Activated T-helper 2 cell treated with anti-CD3 and anti-CD28 coated beads, Interferon-gamma antibody, Interleukin-2, Interleukin-4, amounts not matched to agents 10 μg/mL and 5 μg/mL and 100 μg/mL, durations not matched to agents 14 hours and 24 hours and 36 hours (primary cell): ENCODE measurements around the gene CNNM3. TPM values are rescaled to one million over a fixed set of nuclear protein-coding genes. Genes with fewer than 3 reads are reported as not detected.
"Not testable (repeated sequence)": the region's sequence is repeated elsewhere in the genome, so short reads cannot be mapped to it uniquely, and the experiment has no call there.

Experiments used
- DNase-seq: peaks from one replicate; pipeline ENCODE4 v3.0.0; 2021; ENCODE audit warnings: low spot score
- H3K27ac Mint-ChIP-seq: one replicate; pipeline ENCODE4 v1.8.0; 2021; ENCODE audit warnings: mixed read lengths
- H3K27me3 Mint-ChIP-seq: one replicate; pipeline ENCODE4 v1.8.0; 2021; ENCODE audit warnings: low read depth, mixed read lengths
- H3K36me3 Mint-ChIP-seq: one replicate; pipeline ENCODE4 v1.8.0; 2021; ENCODE audit warnings: low read depth, mixed read lengths
- H3K4me1 Mint-ChIP-seq: one replicate; pipeline ENCODE4 v1.8.0; 2021; ENCODE audit warnings: low read depth, mixed read lengths
- H3K4me3 Mint-ChIP-seq: one replicate; pipeline ENCODE4 v1.8.0; 2021; ENCODE audit warnings: low read depth, mild to moderate bottlenecking, moderate library complexity, mixed read lengths
- H3K9me3 Mint-ChIP-seq: one replicate; pipeline ENCODE4 v1.8.0; 2021; ENCODE audit warnings: mixed read lengths
- intact Hi-C: fragments of 100-400 bp; cut with micrococcal nuclease; formaldehyde crosslinking; loops from one replicate; pipeline ENCODE4 v1.15.1; 2023
- total RNA-seq: library from RNA; stranded (reverse); gene quantifications from 2 replicates; pipeline ENCODE4 v1.2.3, GENCODE V29; 2022

CNNM3 gene
- total RNA-seq, 1 donor from 2014 or later = 30.4 TPM

DNA sequence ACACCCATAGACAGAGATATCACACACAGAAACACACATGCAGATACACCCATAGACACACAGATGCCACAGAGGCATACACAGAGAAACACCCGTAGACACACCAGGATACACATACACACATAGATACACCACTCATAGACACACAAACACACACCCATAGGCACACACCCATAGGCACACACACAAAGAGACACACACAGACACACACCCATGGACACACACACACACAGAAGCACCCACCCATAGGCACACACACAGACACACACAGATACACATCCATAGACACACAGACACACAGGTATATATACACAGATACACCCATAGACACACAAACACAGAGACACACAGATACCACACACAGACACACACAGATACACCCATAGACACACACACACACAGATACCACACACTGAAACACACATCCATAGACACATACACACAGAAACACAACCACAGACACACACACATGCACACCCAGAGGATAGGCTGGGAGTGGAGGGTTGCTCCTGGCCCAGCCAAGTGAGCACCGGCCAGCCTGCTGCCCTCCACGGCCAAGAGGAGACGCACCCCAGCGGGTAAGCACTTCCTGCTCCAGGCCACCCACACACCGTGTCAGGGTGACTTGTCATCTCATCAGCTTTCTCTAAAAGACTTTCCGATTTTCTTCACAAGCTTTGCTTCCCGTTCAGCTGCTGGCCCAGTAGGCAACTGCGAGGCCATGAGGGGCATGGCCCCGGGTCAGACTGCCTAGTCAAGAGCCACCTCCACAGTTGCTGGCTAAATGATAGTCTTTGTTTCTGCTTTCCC is 14.1 kb upstream of the CNNM3 start:
- no peak for DNase-seq
- Mint-ChIP-seq H3K4me3 (no peak overlapping the region), H3K9me3 (no peaks in the 10 kb centered on the region), H3K36me3 (peaks cover 4% of the 10 kb centered on the region), H3K4me1 (peaks cover 8% of the 10 kb centered on the region), H3K27me3 (no peaks in the 10 kb centered on the region), H3K27ac (no peak overlapping the region)
- intact Hi-C loops = loop anchor here (5.0 kb wide), 2 partner anchors 40 to 165 kb away; partner anchors contain the start of genes CNNM4 and KANSL3

DNA sequence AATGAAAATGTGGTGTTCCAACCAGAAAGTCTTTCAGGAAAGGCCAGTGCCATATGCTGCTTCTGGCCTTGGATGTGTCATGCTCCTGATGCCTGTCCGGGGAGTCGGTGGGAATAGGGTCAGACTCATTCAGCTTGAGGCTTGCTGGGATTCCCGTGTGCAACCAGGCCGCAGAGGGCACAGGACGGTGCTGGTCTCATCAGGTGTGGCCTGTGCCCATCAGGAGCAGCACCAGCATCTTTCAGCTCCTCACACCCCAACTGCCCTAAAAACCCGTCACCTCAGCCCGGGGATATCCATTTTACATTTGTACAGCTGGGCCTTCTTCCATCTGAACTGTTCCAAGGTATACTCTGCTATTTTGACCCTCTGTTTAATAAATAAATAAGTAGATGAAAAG is 13.3 kb upstream of the CNNM3 start:
- Mint-ChIP-seq H3K9me3 (no peaks in the 10 kb centered on the region), H3K36me3 (peaks cover 4% of the 10 kb centered on the region), H3K27me3 (no peaks in the 10 kb centered on the region), H3K4me3 (no peak overlapping the region), H3K4me1 (peaks cover 9% of the 10 kb centered on the region), H3K27ac (no peak overlapping the region)
- DNase-seq = no peak
- intact Hi-C loops = loop anchor here (5.0 kb wide), 2 partner anchors 40 to 165 kb away; partner anchors contain the start of genes CNNM4 and KANSL3

DNA sequence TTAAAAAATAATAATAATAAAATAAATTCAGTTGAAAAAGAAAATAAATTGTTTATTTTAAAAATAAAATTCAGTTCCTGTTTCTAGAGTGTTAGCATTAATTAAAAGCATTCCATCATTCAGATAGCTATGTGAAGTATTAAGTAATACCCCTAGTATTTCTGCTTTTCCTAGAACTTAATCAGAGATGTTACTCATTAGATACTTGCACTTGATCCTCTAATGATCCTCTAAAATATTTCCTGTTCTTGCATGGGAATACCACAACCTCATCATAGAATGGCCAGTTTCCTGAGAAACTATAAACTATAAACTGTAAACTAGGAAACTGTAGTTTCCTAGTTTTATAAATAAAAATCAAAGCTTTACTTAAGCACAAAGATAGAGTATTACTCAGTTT is 11.1 kb upstream of the CNNM3 start:
- peaks cover 11% of the 10 kb centered on the region for H3K4me1 Mint-ChIP-seq
- no peaks in the 10 kb centered on the region for H3K9me3 Mint-ChIP-seq
- DNase-seq = no peak
- H3K27ac Mint-ChIP-seq = no peak overlapping the region
- intact Hi-C loops = loop anchor here (5.0 kb wide), 2 partner anchors 43 to 168 kb away; partner anchors contain the start of genes CNNM4 and KANSL3
- H3K27me3 Mint-ChIP-seq = no peaks in the 10 kb centered on the region
- no peak overlapping the region for H3K4me3 Mint-ChIP-seq
- peaks cover 4% of the 10 kb centered on the region for H3K36me3 Mint-ChIP-seq

DNA sequence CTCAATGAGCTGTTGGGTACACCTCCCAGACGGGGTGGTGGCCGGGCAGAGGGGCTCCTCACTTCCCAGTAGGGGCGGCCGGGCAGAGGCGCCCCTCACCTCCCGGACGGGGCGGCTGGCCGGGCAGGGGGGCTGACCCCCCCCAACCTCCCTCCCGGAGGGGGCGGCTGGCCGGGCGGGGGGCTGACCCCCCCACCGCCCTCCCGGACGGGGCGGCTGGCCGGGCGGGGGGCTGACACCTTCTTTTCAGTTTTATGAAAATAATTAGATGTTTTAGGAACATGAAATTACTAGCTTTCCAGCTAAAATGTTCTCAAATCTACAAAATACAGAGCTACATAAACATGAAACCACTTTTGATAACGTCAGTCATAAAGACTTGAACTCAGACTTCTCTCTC is 10.1 kb upstream of the CNNM3 start:
- intact Hi-C loops, H3K4me3 Mint-ChIP-seq, DNase-seq, H3K27me3 Mint-ChIP-seq, H3K36me3 Mint-ChIP-seq, H3K9me3 Mint-ChIP-seq, H3K27ac Mint-ChIP-seq: not testable (repeated sequence)
- H3K4me1 Mint-ChIP-seq = peaks cover 12% of the 10 kb centered on the region

DNA sequence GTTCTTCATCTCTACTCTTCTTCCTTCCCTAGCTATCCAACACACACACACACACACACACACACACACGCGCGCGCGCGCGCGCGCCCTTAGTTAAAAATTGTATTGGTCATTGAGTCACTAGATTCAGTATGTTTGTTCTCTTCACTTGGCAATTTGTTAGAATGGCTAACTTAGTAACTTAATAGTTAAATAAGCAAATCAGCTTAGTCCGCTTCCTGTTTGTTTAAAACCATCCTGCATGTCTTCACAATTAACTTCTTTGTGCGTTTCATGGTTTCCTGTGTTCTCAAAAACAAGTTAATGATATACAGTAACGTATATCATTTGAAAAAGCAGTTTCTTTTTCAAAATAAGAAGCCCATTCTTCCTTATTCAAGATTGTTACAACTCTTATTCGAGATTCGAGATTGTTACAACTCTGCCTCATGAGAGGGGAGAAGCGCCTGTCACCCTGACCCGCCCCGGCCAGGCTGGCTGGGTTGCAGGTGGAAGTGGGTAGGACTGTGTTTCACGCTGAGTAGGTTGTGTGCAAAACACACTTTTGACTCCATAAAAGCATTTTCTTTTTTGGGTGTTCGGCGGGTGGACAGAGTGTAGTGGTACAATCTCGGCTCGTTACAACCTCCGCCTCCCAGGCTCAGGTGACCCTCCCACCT is 9.5 kb upstream of the CNNM3 start:
- peaks cover 4% of the 10 kb centered on the region for H3K36me3 Mint-ChIP-seq
- no peaks in the 10 kb centered on the region for H3K9me3 Mint-ChIP-seq
- H3K27ac Mint-ChIP-seq = peak overlapping the region; percentile 64
- peaks cover 12% of the 10 kb centered on the region for H3K4me1 Mint-ChIP-seq
- no peaks in the 10 kb centered on the region for H3K27me3 Mint-ChIP-seq
- no peak overlapping the region for H3K4me3 Mint-ChIP-seq
- DNase-seq = no peak
- intact Hi-C loops = no loop called here

DNA sequence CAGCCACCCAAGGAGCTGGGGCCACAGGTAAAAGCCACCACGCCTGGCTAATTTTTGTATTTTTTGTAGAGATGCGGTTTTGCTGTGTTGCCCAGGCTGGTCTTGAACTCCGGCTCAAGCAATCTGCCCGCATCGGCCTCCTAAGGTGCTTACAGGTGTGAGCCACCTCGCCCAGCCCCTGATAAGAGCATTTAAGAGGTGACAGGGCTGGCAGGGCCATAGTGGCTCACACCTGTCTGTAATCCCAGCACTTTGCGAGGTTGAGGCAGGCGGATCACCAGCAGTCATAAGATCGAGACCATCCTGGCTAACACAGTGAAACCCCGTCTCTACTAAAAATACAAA is 9.0 kb upstream of the CNNM3 start:
- Mint-ChIP-seq H3K4me3 (no peak overlapping the region), H3K27ac (peak overlapping the region; percentile 64), H3K4me1 (peaks cover 12% of the 10 kb centered on the region), H3K36me3 (peaks cover 4% of the 10 kb centered on the region), H3K27me3 (no peaks in the 10 kb centered on the region), H3K9me3 (no peaks in the 10 kb centered on the region)
- intact Hi-C loops = no loop called here
- no peak for DNase-seq

DNA sequence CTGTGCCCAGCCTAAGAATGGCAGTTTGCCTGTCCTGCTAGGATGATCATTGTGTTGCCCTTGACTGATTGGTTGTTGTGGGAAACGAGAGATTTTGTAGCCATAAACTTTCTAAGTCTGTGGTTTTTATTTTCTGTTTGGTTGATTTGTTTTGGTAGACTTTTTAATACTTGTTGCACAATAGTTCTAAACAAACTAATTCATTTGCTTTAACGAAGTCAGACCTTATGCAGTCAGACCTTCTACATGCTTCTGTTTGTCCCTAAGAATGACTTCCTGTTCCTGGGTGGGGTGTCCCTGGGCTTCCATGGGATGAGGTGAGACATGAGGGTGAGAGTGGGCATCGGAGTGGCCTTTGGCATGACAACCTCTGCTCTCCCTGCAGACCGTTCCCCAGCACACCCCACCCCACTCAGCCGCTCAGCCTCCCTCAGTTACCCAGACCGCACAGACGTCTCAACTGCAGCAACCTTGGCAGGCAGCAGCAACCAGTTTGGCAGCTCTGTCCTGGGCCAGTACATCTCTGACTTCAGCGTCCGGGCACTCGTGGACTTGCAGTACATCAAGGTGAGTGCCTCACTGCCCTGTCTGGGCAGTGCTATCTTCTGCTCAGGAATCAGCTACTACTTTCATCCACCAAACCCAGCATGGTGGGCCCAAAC is 7.8 kb upstream of the CNNM3 start:
- peak overlapping the region; percentile 21 for H3K27ac Mint-ChIP-seq

DNA sequence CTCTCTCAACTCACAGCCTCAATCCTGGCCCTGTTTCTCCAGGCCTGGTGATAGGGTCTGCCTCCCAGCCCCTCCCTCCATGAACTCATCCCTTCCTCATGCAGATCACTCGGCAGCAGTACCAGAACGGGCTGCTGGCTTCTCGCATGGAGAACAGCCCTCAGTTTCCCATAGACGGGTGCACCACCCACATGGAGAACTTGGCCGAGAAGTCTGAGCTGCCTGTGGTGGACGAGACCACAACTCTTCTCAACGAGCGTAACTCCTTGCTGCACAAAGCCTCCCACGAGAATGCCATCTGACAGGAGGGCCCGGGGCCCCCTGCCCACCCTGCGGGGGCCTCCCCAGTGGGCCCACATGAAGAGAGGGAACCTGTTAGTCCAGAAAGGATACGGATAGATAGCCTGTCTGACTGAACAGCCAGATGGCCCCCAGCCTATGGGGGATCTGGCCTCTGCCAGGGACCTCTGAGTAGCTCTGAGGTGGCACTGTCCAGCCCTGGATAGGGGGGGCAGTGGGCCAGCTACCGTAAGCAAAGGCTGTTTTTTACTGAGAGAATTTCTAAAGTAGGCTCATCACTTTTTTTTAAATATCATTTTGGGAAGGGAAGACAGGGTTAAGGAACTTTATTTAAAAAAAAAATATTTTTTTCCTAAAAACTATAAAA is 6.7 kb upstream of the CNNM3 start:
- Mint-ChIP-seq H3K36me3 (peaks cover 8% of the 10 kb centered on the region), H3K27me3 (no peaks in the 10 kb centered on the region), H3K4me3 (no peak overlapping the region), H3K27ac (no peak overlapping the region), H3K4me1 (peaks cover 12% of the 10 kb centered on the region), H3K9me3 (no peaks in the 10 kb centered on the region)
- intact Hi-C loops = no loop called here
- DNase-seq = no peak

More for the DNA sequence above, 7.8 kb upstream of the CNNM3 start:
- DNase-seq = no peak
- peaks cover 8% of the 10 kb centered on the region for H3K36me3 Mint-ChIP-seq
- H3K27me3 Mint-ChIP-seq = no peaks in the 10 kb centered on the region
- no peaks in the 10 kb centered on the region for H3K9me3 Mint-ChIP-seq
- no peak overlapping the region for H3K4me3 Mint-ChIP-seq
- H3K4me1 Mint-ChIP-seq = peaks cover 12% of the 10 kb centered on the region
- intact Hi-C loops = no loop called here

DNA sequence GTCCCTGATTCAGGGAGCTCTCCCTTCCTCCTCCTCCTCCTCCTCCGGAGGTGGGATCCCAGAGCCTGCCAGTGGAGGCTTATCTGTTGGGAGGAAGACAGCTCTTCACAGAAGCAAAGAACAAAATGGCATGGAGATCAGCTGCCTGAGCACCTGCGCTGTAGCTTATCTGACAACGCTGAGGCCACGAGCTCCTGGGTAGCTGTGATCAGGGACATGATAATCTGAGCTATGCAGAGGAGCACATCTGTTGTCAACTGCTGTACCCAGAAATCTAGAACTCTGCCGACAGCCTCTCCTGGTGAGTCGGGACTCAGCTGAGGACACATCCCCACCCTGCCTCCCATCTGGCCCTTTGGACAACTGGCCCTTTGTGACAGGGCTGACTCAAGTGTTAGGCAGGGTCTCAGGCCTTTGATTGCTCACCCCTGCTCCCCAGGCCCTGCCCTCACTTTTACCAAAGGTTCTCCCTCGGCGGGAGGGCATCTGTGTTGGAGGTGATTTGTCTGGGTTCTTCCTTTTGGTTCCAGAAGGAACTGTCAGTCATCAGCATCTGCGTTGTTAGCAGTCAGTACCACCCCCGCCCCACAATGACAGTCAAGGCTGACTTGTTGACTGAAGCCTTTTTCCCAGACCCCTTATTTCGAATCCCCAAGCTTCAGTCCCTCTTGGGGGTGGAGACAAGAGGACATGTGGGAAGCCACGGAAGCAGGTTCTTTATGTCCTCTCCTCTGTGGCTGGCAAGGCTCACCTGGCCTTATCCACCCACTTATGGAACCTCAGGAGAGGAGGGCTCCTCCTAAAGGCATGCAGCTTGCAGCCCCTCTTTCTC is 5.9 kb upstream of the CNNM3 start:
- intact Hi-C loops = no loop called here
- H3K36me3 Mint-ChIP-seq = peaks cover 8% of the 10 kb centered on the region
- DNase-seq = no peak
- no peaks in the 10 kb centered on the region for H3K27me3 Mint-ChIP-seq
- H3K9me3 Mint-ChIP-seq = no peaks in the 10 kb centered on the region
- H3K4me3 Mint-ChIP-seq = no peak overlapping the region
- peaks cover 15% of the 10 kb centered on the region for H3K4me1 Mint-ChIP-seq
- H3K27ac Mint-ChIP-seq = no peak overlapping the region

DNA sequence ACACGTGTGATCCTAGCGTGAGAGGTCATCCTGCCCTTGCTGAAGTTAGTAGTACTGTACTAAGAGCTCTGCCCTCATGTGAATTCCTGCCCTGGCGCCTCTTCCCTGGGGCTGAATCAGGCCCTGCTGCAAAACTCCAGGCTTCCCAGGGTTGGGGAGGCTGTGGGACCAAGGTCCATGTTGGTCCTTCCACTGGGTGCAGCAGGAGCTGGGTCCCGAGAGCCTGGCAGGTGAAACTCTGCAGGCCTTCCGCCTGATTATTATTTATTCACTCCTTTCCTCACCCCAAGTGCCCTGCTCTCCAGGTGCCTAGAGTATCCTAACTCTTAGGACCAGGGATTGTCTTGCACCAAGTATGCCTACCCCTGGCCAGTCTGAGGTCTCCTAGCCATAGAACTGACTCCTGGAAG is 5.3 kb upstream of the CNNM3 start:
- no peaks in the 10 kb centered on the region for H3K27me3 Mint-ChIP-seq
- intact Hi-C loops = no loop called here
- peaks cover 19% of the 10 kb centered on the region for H3K4me1 Mint-ChIP-seq
- H3K36me3 Mint-ChIP-seq = peaks cover 8% of the 10 kb centered on the region
- no peak overlapping the region for H3K4me3 Mint-ChIP-seq
- no peak overlapping the region for H3K27ac Mint-ChIP-seq
- no peaks in the 10 kb centered on the region for H3K9me3 Mint-ChIP-seq
- no peak for DNase-seq

DNA sequence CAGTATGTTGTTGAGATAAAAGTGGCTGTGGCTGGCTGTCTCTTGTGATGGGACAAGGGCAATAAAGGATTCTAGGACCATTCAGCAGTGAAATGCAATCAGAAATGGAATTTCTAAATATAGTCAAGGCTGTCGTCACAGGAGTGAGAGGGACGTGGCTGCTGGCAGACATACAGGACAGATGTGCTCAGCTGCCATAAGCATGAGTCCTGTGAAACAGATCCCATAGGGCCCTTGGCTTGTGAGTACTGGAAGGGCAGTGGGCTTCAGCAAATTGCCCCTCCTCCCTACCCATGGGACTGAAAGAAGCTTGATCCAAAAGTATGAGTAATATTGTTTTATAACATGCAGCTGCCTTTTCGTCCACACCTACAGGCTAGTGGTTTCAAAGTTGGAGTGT is 4.2 kb upstream of the CNNM3 start:
- Mint-ChIP-seq H3K9me3 (no peaks in the 10 kb centered on the region), H3K27ac (no peak overlapping the region), H3K36me3 (peaks cover 4% of the 10 kb centered on the region), H3K4me3 (no peak overlapping the region), H3K27me3 (no peaks in the 10 kb centered on the region), H3K4me1 (peaks cover 11% of the 10 kb centered on the region)
- DNase-seq = no peak
- intact Hi-C loops = no loop called here

DNA sequence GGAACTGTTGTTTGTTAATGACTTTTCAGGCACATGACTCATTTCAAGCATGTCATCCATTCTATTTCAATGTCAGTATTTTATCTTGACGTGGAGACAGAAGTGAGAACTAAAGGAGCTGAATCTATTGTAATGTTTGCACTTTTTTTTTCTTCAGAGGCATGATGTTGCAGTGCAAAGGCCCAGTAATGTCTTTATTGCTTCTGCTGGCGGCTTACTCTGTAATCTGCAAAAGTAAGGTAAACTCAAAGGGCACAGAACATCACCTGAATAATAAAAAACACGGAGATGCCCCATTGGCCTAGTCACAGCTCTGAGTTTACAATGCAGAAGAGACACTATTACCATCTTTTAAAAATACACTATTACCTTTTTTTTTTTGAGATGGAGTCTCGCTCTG is 2.4 kb upstream of the CNNM3 start:
- Mint-ChIP-seq H3K4me1 (peaks cover 20% of the 10 kb centered on the region), H3K9me3 (no peaks in the 10 kb centered on the region), H3K27me3 (no peaks in the 10 kb centered on the region), H3K36me3 (peaks cover 20% of the 10 kb centered on the region), H3K27ac (no peak overlapping the region), H3K4me3 (no peak overlapping the region)
- no peak for DNase-seq
- intact Hi-C loops = no loop called here
